ENCODE data around the gene TLN1. TPM values are rescaled to one million over a fixed set of nuclear protein-coding genes. Genes with fewer than 3 reads are reported as not detected.

The TLN1 gene
- total RNA-seq, 3 donors from 2014 or later (not counting 1 experiment from before 2014, with no cell fraction given), result 509 to 552 (median 528) TPM

GRCh38 chr9:35717132-35717870, 14.7 kb downstream of the TLN1 start:
- Mint-ChIP-seq H3K27ac (peak overlapping the region; percentile 50 to 70), H3K4me3 (no peak overlapping the region), H3K36me3 (peaks cover 28% of the 10 kb centered on the region), H3K4me1 (peaks cover 4 to 32% of the 10 kb centered on the region in 2 donors), H3K27me3 (ENCODE audit: low read depth in 2 of 2) (no peaks in the 10 kb centered on the region), H3K9me3 (no peaks in the 10 kb centered on the region)
- Histone ChIP-seq H3K27ac (ENCODE audit: low read length) (no peak overlapping the region), H3K27me3 (ENCODE audit: control insufficient read depth, insufficient read depth, low read length) (no peaks in the 10 kb centered on the region), H3K9me3 (ENCODE audit: control insufficient read depth, insufficient read depth, low read length) (no peaks in the 10 kb centered on the region), H3K4me1 (ENCODE audit: control insufficient read depth, insufficient read depth, low read length) (peaks cover 3% of the 10 kb centered on the region), H3K4me3 (ENCODE audit: low read length) (no peak overlapping the region), H3K36me3 (ENCODE audit: control insufficient read depth, insufficient read depth, low read length) (peaks cover 97% of the 10 kb centered on the region)
- DNase-seq, result no peak
- intact Hi-C loops (cut with micrococcal nuclease), result no loop called here
- ATAC-seq, result no peak
- 97% methylated on average over 14 of the region's 14 CpGs for WGBS (ENCODE audit: insufficient coverage)
- TF ChIP-seq CTCF (IDR thresholded peaks at IDR 0.05), result no peak

GRCh38 chr9:35716230-35716629, 15.8 kb downstream of the TLN1 start:
- Histone ChIP-seq H3K4me3 (ENCODE audit: low read length) (no peak overlapping the region), H3K9me3 (ENCODE audit: control insufficient read depth, insufficient read depth, low read length) (no peaks in the 10 kb centered on the region), H3K4me1 (ENCODE audit: control insufficient read depth, insufficient read depth, low read length) (peaks cover 3% of the 10 kb centered on the region), H3K27ac (ENCODE audit: low read length) (no peak overlapping the region), H3K36me3 (ENCODE audit: control insufficient read depth, insufficient read depth, low read length) (peaks cover 97% of the 10 kb centered on the region), H3K27me3 (ENCODE audit: control insufficient read depth, insufficient read depth, low read length) (no peaks in the 10 kb centered on the region)
- peak overlapping the region; percentile 50 to 70 for H3K27ac Mint-ChIP-seq
- WGBS (ENCODE audit: insufficient coverage), result 87% methylated on average over 4 of the region's 4 CpGs
- ATAC-seq, result no peak
- no peak overlapping the region for H3K4me3 Mint-ChIP-seq
- no peaks in the 10 kb centered on the region for H3K9me3 Mint-ChIP-seq
- intact Hi-C loops (cut with micrococcal nuclease), result no loop called here
- DNase-seq, result no peak
- peaks cover 0 to 22% of the 10 kb centered on the region in 2 donors for H3K4me1 Mint-ChIP-seq
- no peaks in the 10 kb centered on the region for H3K27me3 Mint-ChIP-seq (ENCODE audit: low read depth in 2 of 2)
- H3K36me3 Mint-ChIP-seq, result peaks cover 17% of the 10 kb centered on the region
- TF ChIP-seq CTCF (IDR thresholded peaks at IDR 0.05), result no peak

GRCh38 chr9:35714579-35715252, 17.3 kb downstream of the TLN1 start:
- H3K27me3 Mint-ChIP-seq (ENCODE audit: low read depth in 2 of 2), result no peaks in the 10 kb centered on the region
- H3K9me3 ChIP-seq (ENCODE audit: control insufficient read depth, insufficient read depth, low read length), result no peaks in the 10 kb centered on the region
- H3K4me1 Mint-ChIP-seq, result peaks cover 0 to 20% of the 10 kb centered on the region in 2 donors
- DNase-seq (no peak), ATAC-seq (no peak)
- H3K27ac ChIP-seq (ENCODE audit: low read length), result no peak overlapping the region
- peaks cover 3% of the 10 kb centered on the region for H3K4me1 ChIP-seq (ENCODE audit: control insufficient read depth, insufficient read depth, low read length)
- intact Hi-C loops (cut with micrococcal nuclease), result no loop called here
- H3K27me3 ChIP-seq (ENCODE audit: control insufficient read depth, insufficient read depth, low read length), result no peaks in the 10 kb centered on the region
- H3K4me3 ChIP-seq (ENCODE audit: low read length), result no peak overlapping the region
- H3K9me3 Mint-ChIP-seq, result no peaks in the 10 kb centered on the region
- no peak overlapping the region for H3K4me3 Mint-ChIP-seq
- peaks cover 94% of the 10 kb centered on the region for H3K36me3 ChIP-seq (ENCODE audit: control insufficient read depth, insufficient read depth, low read length)
- peaks cover 14% of the 10 kb centered on the region for H3K36me3 Mint-ChIP-seq
- TF ChIP-seq CTCF (IDR thresholded peaks at IDR 0.05), result no peak
- WGBS (ENCODE audit: insufficient coverage), result 97% methylated on average over 13 of the region's 13 CpGs
- H3K27ac Mint-ChIP-seq, result peak overlapping the region; percentile 62 to 75

Measured in natural killer cell (primary cell).